Measurements from ENCODE around the gene GNAI2.

GRCh38 chr3:50265571-50265970 is 29.6 kb downstream of the GNAI2 start:
- TF ChIP-seq CREB1 (IDR thresholded peaks at IDR 0.05; ENCODE audit: low read depth) (no peak), TCF12 (IDR thresholded peaks at IDR 0.05; ENCODE audit: low read depth) (no peak), TAF1 (IDR thresholded peaks at IDR 0.05; ENCODE audit: low read depth) (no peak), EP300 (IDR thresholded peaks at IDR 0.05; ENCODE audit: borderline replicate concordance) (no peak), USF1 (IDR thresholded peaks at IDR 0.05) (no peak), TEAD4 (IDR thresholded peaks at IDR 0.05) (no peak), RAD21 (IDR thresholded peaks at IDR 0.05; ENCODE audit: low read depth) (no peak), REST (IDR thresholded peaks at IDR 0.05; ENCODE audit: low read depth) (no peak), YY1 (IDR thresholded peaks at IDR 0.05; ENCODE audit: low read depth) (no peak)
